ENCODE results near the gene PAX8. TPM values are rescaled to one million over a fixed set of nuclear protein-coding genes. Genes with fewer than 3 reads are reported as not detected.

The PAX8 gene
- total and polyA plus RNA-seq, 2 experiments from 2014 or later = 0.16 TPM; not detected in 1

GRCh38 chr2:113186433-113186796, 92.3 kb downstream of the PAX8 start:
- Histone ChIP-seq H3K4me2 (no peak overlapping the region), H2AFZ (no peak overlapping the region), H4K20me1 (ENCODE audit: insufficient read depth, poor library complexity, severe bottlenecking) (no peaks in the 10 kb centered on the region), H3K36me3 (replicated peaks; ENCODE audit: insufficient read depth, low read depth) (no peaks in the 10 kb centered on the region), H3K9me3 (ENCODE audit: low read depth) (no peaks in the 10 kb centered on the region), H3K4me3 (no peak overlapping the region), H3K79me2 (no peaks in the 10 kb centered on the region), H3K4me1 (ENCODE audit: insufficient read depth) (peaks cover 2% of the 10 kb centered on the region), H3K9me2 (replicated peaks; ENCODE audit: insufficient read depth) (no peaks in the 10 kb centered on the region), H3K27ac (no peak overlapping the region), H3K27me3 (no peaks in the 10 kb centered on the region)
- no peak for TF ChIP-seq EZH2phosphoT487 (IDR thresholded peaks at IDR 0.05; ENCODE audit: low read depth, severe bottlenecking, unreplicated experiment)
- 90% methylated on average over 5 of the region's 5 CpGs for WGBS (ENCODE audit: low lambda C conversion rate, missing lambda C conversion rate)
- DNase-seq (ENCODE audit: low spot score) = no peak

GRCh38 chr2:113185664-113186432, 92.9 kb downstream of the PAX8 start:
- Histone ChIP-seq H3K79me2 (no peaks in the 10 kb centered on the region), H3K9me3 (ENCODE audit: low read depth) (no peaks in the 10 kb centered on the region), H3K4me2 (no peak overlapping the region), H4K20me1 (ENCODE audit: insufficient read depth, poor library complexity, severe bottlenecking) (no peaks in the 10 kb centered on the region), H3K4me1 (ENCODE audit: insufficient read depth) (peaks cover 6% of the 10 kb centered on the region), H3K27ac (no peak overlapping the region), H3K36me3 (replicated peaks; ENCODE audit: insufficient read depth, low read depth) (no peaks in the 10 kb centered on the region), H2AFZ (no peak overlapping the region), H3K27me3 (no peaks in the 10 kb centered on the region), H3K4me3 (no peak overlapping the region), H3K9me2 (replicated peaks; ENCODE audit: insufficient read depth) (no peaks in the 10 kb centered on the region)
- WGBS (ENCODE audit: low lambda C conversion rate, missing lambda C conversion rate) = 91% methylated on average over 10 of the region's 10 CpGs
- no peak for TF ChIP-seq EZH2phosphoT487 (IDR thresholded peaks at IDR 0.05; ENCODE audit: low read depth, severe bottlenecking, unreplicated experiment)
- no peak for TF ChIP-seq EZH2 (IDR thresholded peaks at IDR 0.05; ENCODE audit: borderline replicate concordance)
- TF ChIP-seq, protein P1, sequence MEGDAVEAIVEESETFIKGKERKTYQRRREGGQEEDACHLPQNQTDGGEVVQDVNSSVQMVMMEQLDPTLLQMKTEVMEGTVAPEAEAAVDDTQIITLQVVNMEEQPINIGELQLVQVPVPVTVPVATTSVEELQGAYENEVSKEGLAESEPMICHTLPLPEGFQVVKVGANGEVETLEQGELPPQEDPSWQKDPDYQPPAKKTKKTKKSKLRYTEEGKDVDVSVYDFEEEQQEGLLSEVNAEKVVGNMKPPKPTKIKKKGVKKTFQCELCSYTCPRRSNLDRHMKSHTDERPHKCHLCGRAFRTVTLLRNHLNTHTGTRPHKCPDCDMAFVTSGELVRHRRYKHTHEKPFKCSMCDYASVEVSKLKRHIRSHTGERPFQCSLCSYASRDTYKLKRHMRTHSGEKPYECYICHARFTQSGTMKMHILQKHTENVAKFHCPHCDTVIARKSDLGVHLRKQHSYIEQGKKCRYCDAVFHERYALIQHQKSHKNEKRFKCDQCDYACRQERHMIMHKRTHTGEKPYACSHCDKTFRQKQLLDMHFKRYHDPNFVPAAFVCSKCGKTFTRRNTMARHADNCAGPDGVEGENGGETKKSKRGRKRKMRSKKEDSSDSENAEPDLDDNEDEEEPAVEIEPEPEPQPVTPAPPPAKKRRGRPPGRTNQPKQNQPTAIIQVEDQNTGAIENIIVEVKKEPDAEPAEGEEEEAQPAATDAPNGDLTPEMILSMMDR (IDR thresholded peaks at IDR 0.05; ENCODE audit: poor library complexity) = no peak
- no peak for DNase-seq (ENCODE audit: low spot score)

- Histone ChIP-seq H3K9me3 (ENCODE audit: low read depth) (no peaks in the 10 kb centered on the region), H3K4me1 (ENCODE audit: insufficient read depth) (peaks cover 15% of the 10 kb centered on the region), H3K36me3 (replicated peaks; ENCODE audit: insufficient read depth, low read depth) (no peaks in the 10 kb centered on the region), H4K20me1 (ENCODE audit: insufficient read depth, poor library complexity, severe bottlenecking) (no peaks in the 10 kb centered on the region), H3K27me3 (no peaks in the 10 kb centered on the region), H3K79me2 (no peaks in the 10 kb centered on the region), H3K4me3 (no peak overlapping the region), H3K27ac (no peak overlapping the region), H3K4me2 (no peak overlapping the region), H3K9me2 (replicated peaks; ENCODE audit: insufficient read depth) (no peaks in the 10 kb centered on the region), H2AFZ (no peak overlapping the region)
- WGBS (ENCODE audit: low lambda C conversion rate, missing lambda C conversion rate) = 83% methylated on average over 8 of the region's 8 CpGs
- DNase-seq (ENCODE audit: low spot score) = no peak
- TF ChIP-seq, protein P1 (IDR thresholded peaks at IDR 0.05; ENCODE audit: poor library complexity) = no peak
- TF ChIP-seq EZH2phosphoT487 (IDR thresholded peaks at IDR 0.05; ENCODE audit: low read depth, severe bottlenecking, unreplicated experiment) (no peak), EZH2 (IDR thresholded peaks at IDR 0.05; ENCODE audit: borderline replicate concordance) (no peak)
Observed at GRCh38 chr2:113184531-113185230, 94.0 kb downstream of the PAX8 start.

- Histone ChIP-seq H4K20me1 (ENCODE audit: insufficient read depth, poor library complexity, severe bottlenecking) (no peaks in the 10 kb centered on the region), H3K4me1 (ENCODE audit: insufficient read depth) (peaks cover 15% of the 10 kb centered on the region), H3K27ac (no peak overlapping the region), H3K27me3 (no peaks in the 10 kb centered on the region), H2AFZ (no peak overlapping the region), H3K9me3 (ENCODE audit: low read depth) (no peaks in the 10 kb centered on the region), H3K36me3 (replicated peaks; ENCODE audit: insufficient read depth, low read depth) (no peaks in the 10 kb centered on the region), H3K4me3 (no peak overlapping the region), H3K79me2 (no peaks in the 10 kb centered on the region), H3K9me2 (replicated peaks; ENCODE audit: insufficient read depth) (no peaks in the 10 kb centered on the region), H3K4me2 (no peak overlapping the region)
- TF ChIP-seq EZH2phosphoT487 (IDR thresholded peaks at IDR 0.05; ENCODE audit: low read depth, severe bottlenecking, unreplicated experiment) (no peak), EZH2 (IDR thresholded peaks at IDR 0.05; ENCODE audit: borderline replicate concordance) (no peak)
- TF ChIP-seq, protein P1 (IDR thresholded peaks at IDR 0.05; ENCODE audit: poor library complexity) = no peak
- DNase-seq (ENCODE audit: low spot score) = no peak
- 66% methylated on average over 2 of the region's 2 CpGs for WGBS (ENCODE audit: low lambda C conversion rate, missing lambda C conversion rate)
Observed at GRCh38 chr2:113183703-113184102, 95.0 kb downstream of the PAX8 start.

All from hepatocyte (in vitro differentiated cells).